GM12878 (cell line): ENCODE data around the gene PCDHGB2. TPM values are rescaled to one million over a fixed set of nuclear protein-coding genes. Genes with fewer than 3 reads are reported as not detected.
A peak's percentile ranks its signal among the peaks of the same experiment; 100 is the strongest.

Source experiments
- ATF7 ChIP-seq: fragments of 450-650 bp; IDR thresholded peaks from 2 replicates; pipeline ENCODE4 v1.6.1; 2016; ENCODE audit warnings: low read depth, mild to moderate bottlenecking
- CREB1 ChIP-seq: IDR thresholded peaks from 2 replicates; pipeline ENCODE4 v1.6.1; 2012; ENCODE audit warnings: low read depth, mild to moderate bottlenecking, inconsistent platforms
- E4F1 ChIP-seq: fragments of 450-650 bp; IDR thresholded peaks from 2 replicates; pipeline ENCODE4 v1.6.1; 2018; ENCODE audit warnings: borderline replicate concordance, mild to moderate bottlenecking; ENCODE audit not compliant: partially characterized antibody
- HDAC2 ChIP-seq: fragments of 200-600 bp; sonication (generic); IDR thresholded peaks from 2 replicates; pipeline ENCODE4 v1.6.1; 2017
- MTA3 ChIP-seq: IDR thresholded peaks from 2 replicates; pipeline ENCODE4 v1.6.1; 2012; ENCODE audit warnings: low read length, inconsistent platforms, borderline replicate concordance
- NFYB ChIP-seq: IDR thresholded peaks from 2 replicates; pipeline ENCODE4 v1.6.1; 2011; ENCODE audit warnings: low read depth, mild to moderate bottlenecking, low read length, improper control_type of control experiment, moderate library complexity; ENCODE audit not compliant: insufficient read depth
- NR2C2 ChIP-seq: IDR thresholded peaks from 2 replicates; pipeline ENCODE4 v1.6.1; 2011; ENCODE audit warnings: borderline replicate concordance, low read depth; ENCODE audit not compliant: control insufficient read depth, insufficient read length
- REST ChIP-seq: IDR thresholded peaks from 2 replicates; pipeline ENCODE4 v1.6.1; 2012; ENCODE audit warnings: mild to moderate bottlenecking, low read depth, low read length
- SIN3A ChIP-seq: IDR thresholded peaks from 2 replicates; pipeline ENCODE4 v1.6.1; 2012; ENCODE audit warnings: low read depth, low read length, improper control_type of control experiment
- TAF1 ChIP-seq: IDR thresholded peaks from 2 replicates; pipeline ENCODE4 v1.6.1; 2011; ENCODE audit warnings: mild to moderate bottlenecking, low read depth, low read length, borderline replicate concordance
- TCF12 ChIP-seq: IDR thresholded peaks from 2 replicates; pipeline ENCODE4 v1.6.1; 2011; ENCODE audit warnings: low read depth, mild to moderate bottlenecking, low read length
- YY1 ChIP-seq: IDR thresholded peaks from 2 replicates; pipeline ENCODE4 v1.6.1; 2011; ENCODE audit warnings: low read depth, mild to moderate bottlenecking, low read length
- ZBTB40 ChIP-seq: fragments of 450-650 bp; IDR thresholded peaks from 2 replicates; pipeline ENCODE4 v1.6.1; 2016; ENCODE audit warnings: mild to moderate bottlenecking, moderate library complexity, borderline replicate concordance
- polyA plus RNA-seq, 11 experiments: library from polyadenylated mRNA; depleted of rRNA in 4 of 11; unstranded in 6 of 11; stranded (reverse) in 5 of 11; fragments of >200 nt; fragmentation: Nextera tagmentation in 4 of 11; fragmentation: Illumina TruSeq in 1 of 11; extraction: Ambion mirVana in 4 of 11; extraction: Trizol in 1 of 11; gene quantifications; 1 replicate in 1 of 11; 2 replicates in 10 of 11; pipeline versions ENCODE4 v1.2.1 to v1.2.3, GENCODE V29; 2011 to 2016; ENCODE audit warnings: inconsistent platforms in 2 of 11, missing spikeins in 2 of 11, low read depth in 1 of 11
- total RNA-seq, 4 experiments: library from RNA; depleted of rRNA in 3 of 4; stranded (reverse); fragments of >200 nt in 3 of 4; fragmentation: Illumina TruSeq in 1 of 4; extraction: Trizol in 1 of 4; gene quantifications; 2 replicates each; pipeline versions ENCODE4 v1.2.1 to v1.2.3, GENCODE V29; 2013 to 2021

The PCDHGB2 gene
- total and polyA plus RNA-seq, 10 of the 15 experiments (the other 5 are each of a cell fraction or from before 2014, with no cell fraction given): 0.06 to 0.38 (median 0.19) TPM; not detected in 2

DNA sequence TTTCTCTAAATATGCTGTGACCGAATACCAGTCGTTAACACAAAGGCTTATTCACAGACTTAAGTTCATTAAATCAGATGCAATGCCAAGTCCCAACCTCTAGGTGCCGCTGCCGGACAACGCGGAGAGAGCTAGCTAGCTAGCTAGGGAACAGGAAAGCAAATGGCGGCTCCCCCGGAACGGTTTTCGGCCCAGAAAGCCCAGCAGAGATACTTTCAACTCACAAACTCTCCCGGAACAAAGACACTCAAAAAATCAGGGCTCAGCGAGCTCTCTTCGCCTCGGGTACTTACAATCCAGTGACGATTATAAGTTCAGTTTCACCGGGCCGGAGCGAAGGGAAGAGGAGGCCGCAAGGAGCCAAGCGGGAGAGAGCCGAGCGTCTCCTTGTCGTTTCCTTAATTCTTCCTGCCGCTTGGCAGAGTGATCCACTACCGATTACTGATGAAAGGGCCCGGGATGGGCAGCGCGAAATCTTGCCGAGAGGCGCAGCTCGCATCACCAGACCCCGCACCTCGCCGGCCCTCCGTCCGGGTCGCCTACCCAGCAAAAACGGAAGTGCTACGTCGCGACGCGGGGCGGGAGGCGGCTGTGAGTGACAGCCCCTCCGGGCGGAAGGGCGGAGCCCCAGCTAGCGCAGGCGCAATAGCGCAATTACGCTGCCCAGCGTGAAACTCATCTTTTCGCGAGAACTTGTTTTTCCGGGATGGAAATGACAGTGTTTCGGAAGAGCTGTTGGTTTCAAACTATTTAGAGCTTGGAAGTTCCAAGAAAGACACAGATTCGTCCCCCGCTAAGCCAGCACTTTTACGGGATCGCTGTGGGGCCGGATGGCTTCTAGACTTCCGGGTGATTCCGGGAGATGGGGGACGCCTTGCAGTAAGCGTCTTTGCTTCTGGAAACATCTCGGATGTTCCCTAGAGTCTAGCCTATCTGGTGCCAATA lies 39.3 kb upstream of the PCDHGB2 start, which contains the start of gene TAF7 (continued):
- TF ChIP-seq ZBTB40: peak; percentile 66
- TF ChIP-seq CREB1: peak; percentile 87
- TF ChIP-seq NFYB: 0 out of 2 replicates have a peak, but pooled peaks have one; percentile 3
- no peak; the same call in 1 of the 2 replicates for TF ChIP-seq SIN3A
- 0 out of 2 replicates have a peak, but pooled peaks have one; percentile 50 for TF ChIP-seq TCF12
- TF ChIP-seq TAF1: peak; percentile 92
- no peak for TF ChIP-seq HDAC2
- no peak for TF ChIP-seq REST
- TF ChIP-seq E4F1: peak; percentile 61
- no peak for TF ChIP-seq NR2C2
- TF ChIP-seq MTA3: peak; percentile 2; the same call in 1 of the 2 replicates
- 0 out of 2 replicates have a peak, but pooled peaks have one; percentile 15 for TF ChIP-seq ATF7
- TF ChIP-seq YY1: peak; percentile 98
- TF ChIP-seq, all 136 proteins: peak for 59
